CD4-positive, alpha-beta T cell treated with Interferon alpha-2 for 1 hour (primary cell): Measurements from ENCODE around the gene HAPSTR1.

Experiments used
- DNase-seq, 2 donors: peaks; one replicate each; pipeline ENCODE4 v3.0.0-alpha.2; 2020 to 2022

HAPSTR1 gene

DNA sequence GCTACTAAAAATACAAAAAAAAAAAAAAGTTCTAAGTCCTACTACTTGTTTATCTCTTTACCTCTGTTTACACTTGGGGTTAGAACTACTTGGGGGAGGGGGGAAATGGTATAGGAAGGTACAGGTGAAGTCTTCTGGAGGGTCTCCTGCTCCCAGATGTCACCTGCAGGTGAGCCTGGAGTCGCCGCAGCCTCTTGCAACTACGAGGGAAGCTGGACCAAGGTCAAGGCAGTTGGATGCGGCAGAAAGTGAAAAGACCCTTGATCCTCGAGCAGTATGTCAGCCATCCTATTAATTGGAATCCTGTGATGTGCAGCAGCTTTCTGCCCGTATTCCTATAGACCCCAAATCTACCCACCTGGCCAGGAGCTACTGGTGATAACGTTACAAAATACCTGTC, 33.0 kb downstream of the HAPSTR1 start:
- DNase-seq: no peak

DNA sequence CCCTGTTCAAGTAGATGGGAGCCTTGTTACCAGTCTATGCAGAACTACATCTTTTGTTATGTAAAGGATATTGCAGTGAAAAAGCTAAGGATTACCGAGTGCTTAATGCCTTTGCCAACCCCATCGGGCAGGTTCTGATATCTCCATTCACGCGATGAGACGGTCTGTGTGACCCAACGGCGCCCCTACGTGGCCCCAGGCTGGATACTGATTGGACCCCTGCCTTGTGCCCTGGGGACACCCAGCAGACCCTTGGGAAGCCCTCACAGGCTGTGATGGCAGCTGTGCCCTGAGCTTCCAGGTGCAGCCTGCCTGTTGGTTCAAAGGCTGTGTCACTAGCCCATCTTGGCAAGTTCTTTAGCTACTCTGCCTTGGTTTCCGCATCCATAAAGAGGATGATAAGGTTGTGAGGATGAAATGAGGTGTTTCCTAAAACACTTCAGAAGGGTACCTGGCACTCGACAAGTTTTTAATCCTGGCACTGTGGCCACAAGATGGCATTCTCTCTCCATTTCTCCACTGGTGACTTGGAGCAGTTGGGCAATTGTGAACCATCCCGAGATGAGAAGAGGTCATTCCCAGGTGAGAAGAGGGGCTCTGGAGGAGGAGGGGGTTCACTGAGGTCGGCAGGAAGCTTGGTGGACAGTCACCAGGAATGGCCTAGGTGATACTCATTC, 33.6 kb downstream of the HAPSTR1 start:
- DNase-seq: no peak

GRCh38 chr16:9125658-9126505, 34.4 kb downstream of the HAPSTR1 start:
- no peak for DNase-seq

DNA sequence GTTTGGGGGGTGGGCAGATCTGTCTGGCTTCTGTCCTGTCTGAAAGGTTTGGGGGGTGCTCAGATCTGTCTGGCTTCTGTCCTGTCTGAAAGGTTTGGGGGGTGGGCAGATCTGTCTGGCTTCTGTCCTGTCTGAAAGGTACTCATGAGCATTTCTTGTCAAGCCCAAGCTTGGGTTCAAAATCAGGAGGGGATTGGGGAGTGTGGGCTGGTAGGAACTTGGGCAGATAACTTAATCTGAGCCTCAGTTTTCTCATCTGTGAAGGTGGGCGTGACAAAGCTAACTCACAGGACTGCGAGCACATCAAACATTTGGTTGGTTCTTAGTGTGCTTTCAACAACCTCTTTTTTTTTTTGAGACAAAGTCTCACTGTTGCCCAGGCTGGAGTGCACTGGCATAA, 35.2 kb downstream of the HAPSTR1 start:
- no peak for DNase-seq

DNA sequence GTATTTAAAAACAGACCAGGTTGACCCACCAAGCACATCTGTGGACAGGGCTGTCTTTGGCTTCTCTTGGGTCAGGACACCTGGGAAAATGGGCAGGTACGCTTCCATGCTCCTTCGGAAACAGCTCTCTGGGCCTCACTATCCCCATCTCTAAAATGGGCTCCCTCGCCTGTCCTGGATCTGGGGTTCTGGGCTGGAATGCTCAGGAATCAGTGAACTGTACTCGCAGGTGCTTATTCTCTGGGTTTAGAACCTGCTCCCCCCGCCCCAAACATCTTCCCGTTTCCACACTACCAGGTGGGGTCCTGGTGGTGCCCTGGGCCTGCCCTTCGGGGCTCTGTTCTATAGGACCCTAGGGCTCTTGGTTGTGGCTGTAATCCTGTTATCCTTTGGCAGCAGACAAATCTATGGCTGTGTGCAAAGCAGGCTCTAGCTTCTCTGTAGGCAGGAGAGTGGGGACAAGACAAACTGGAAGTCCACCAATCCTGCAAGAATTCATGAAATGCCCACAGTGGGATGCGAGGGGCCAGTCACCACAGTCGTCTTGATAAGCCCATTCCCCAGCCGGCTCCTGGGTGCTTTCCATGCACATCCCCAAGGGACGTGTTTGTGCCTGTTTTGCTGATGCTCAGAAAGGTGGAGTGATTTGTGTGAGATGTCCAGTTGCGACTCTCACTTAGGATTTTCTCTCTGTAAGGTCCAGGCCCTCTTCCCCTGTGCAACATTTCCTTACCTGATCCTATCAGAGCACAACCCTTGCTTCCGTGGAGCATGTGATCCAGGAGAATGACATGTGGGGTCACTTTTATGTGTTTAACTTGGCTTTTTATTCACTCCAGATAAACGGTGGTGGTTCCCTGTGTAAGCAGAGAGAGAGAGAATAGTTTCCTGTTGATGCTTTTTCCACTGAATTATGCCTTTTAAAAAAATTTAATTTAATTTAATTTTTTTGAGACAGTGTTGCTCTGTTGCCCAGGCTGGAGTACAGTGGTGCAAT, 37.2 kb downstream of the HAPSTR1 start:
- no peak for DNase-seq

- DNase-seq: no peak
Measured at GRCh38 chr16:9134306-9134705, 42.9 kb downstream of the HAPSTR1 start.

DNA sequence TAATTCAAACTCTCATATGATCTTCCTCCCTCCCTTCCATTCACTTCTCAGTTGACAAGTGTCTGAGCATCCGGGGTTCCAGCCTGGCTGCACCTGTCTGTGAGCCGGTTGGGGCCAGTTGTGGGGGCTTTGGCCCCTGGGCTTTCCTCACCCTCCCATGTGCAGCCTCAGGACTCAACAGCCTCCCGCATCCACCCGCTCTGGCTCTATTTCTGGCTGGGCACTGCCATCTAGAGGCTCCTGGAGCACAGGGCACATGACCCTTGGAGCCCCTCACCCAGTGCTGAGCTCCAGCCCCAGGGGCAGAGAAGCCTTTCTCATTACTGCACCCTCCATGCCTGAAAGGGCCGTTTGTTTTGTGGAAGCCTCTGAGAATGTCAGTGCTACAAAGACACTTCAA, 43.3 kb downstream of the HAPSTR1 start:
- peak; percentile 61 to 66 for DNase-seq

DNA sequence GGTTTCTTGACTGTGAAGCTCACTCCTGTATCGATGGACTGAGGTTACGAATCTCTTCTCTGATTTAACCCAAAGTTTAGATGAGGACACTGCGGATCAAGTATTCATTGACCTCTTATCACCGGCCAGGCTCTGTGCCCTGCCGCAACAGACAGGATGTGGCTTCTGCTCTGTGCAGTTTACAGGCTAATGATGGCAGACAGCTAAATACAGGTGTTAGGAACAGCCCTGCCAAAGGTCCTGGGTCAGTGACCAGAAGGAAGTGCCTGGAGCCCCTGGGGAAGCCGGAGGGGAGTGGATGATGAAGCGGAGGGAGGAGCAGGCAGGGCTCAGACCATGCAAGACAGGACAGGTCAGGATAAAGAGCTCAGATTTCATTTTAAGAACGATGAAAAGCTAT, 44.4 kb downstream of the HAPSTR1 start:
- DNase-seq: no peak

DNA sequence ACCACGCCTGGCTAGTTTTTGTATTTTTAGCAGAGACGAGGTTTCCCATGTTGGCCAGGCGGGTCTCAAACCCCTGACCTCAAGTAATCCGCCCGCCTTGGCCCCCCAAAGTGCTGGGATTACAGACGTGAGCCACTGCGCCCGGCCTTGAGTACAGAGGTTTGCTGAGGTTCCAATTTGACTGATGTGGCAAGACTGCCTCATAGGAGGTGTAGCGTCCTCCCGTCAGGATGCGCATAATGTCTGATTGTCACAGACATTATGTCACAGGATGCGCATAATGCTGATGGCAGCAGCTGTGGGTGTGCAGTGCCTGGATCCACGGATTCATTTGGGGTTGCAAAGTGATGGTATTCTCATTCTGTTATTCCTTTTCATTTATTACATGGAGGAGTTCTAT, 45.2 kb downstream of the HAPSTR1 start:
- no peak for DNase-seq

DNA sequence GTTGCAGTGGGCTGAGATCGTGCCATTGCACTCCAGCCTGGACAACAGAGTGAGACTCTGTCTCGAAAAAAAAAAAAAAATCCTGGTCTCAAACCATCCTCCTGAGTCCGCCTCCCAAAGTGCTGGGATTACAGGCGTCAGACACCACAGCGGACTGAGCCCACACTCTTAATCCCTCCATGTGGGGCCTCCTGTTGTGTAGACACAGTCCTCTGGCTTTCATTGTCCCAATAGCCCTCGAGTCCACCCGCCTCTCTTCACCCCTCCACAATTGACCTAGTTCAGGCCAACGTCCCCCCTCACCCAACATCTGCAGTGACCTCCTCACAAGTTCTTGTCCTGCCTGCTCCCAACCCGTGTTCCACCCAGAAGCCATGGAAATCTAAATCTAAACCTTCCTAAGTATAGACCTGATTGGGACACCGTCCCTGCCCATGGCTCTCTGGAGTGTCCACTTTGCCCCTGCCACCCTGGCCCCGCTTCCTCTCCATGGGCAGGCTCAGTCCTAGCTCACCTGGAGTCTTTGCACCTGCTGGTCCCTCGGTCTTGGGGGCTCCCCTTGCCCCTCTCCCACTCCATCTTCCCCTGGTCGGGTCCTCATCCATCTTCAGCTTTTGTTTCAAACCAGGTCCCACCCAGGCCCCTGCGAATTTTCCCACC, 46.7 kb downstream of the HAPSTR1 start:
- DNase-seq: no peak

DNA sequence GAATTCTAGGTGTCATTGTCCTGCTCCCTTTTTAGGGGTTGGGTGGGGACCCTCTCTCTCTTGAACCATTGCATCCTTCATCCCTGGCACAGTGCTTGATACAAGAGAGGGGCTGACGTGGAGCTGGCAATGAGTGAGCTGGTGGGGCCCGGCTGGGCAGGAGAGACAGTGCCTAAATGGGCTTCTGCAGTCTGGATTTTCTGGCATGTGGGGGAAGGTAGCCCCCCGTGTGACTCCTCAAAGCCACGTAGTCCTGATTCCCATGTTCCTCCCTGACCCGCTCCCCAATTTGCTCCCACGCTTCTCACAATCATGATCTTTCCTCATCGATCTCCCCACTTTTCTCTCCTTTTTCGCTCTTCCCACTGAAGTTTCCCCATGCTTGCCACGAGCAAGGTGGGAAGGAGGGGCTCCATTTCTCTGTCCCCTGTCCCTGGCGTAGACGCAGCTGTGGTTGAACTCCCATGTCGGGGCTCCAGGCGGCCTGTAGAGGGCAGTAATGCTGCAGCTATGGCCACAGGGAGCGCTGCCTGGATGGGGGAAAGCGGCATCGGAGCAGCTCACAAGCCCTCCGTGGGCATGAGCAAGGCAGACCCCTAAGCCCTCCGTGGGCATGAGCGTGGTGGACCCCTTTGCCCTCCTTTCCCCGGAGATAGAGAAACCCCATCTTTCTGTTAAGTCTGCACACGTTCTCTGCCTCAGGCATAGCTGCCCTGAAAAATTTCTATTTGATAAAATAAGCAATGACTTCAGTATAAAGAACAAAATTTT, 47.5 kb downstream of the HAPSTR1 start:
- DNase-seq: peak; percentile 62 to 70

- no peak for DNase-seq
Measured at GRCh38 chr16:9139965-9140364, 48.5 kb downstream of the HAPSTR1 start.
